IPS-15b (cell line): ENCODE results near the gene TTC31.

ENCODE experiments used
- H3K27me3 ChIP-seq: one replicate; pipeline ENCODE4 v1.6.1; 2013; ENCODE audit warnings: low read length; ENCODE audit not compliant: control insufficient read depth, insufficient read depth
- H3K36me3 ChIP-seq: one replicate; pipeline ENCODE4 v1.6.1; 2013; ENCODE audit warnings: low read length; ENCODE audit not compliant: control insufficient read depth, insufficient read depth
- H3K4me1 ChIP-seq: one replicate; pipeline ENCODE4 v1.6.1; 2013; ENCODE audit warnings: mild to moderate bottlenecking, low read length; ENCODE audit not compliant: control insufficient read depth, insufficient read depth
- H3K4me3 ChIP-seq: one replicate; pipeline ENCODE4 v1.5.1; 2013; ENCODE audit warnings: low read depth, low read length
- H3K9ac ChIP-seq: one replicate; pipeline ENCODE4 v1.6.1; 2013; ENCODE audit warnings: low read depth, mild to moderate bottlenecking, low read length
- H3K9me3 ChIP-seq: one replicate; pipeline ENCODE4 v1.6.1; 2013; ENCODE audit warnings: mild to moderate bottlenecking, low read length; ENCODE audit not compliant: control insufficient read depth, insufficient read depth

Gene TTC31

DNA sequence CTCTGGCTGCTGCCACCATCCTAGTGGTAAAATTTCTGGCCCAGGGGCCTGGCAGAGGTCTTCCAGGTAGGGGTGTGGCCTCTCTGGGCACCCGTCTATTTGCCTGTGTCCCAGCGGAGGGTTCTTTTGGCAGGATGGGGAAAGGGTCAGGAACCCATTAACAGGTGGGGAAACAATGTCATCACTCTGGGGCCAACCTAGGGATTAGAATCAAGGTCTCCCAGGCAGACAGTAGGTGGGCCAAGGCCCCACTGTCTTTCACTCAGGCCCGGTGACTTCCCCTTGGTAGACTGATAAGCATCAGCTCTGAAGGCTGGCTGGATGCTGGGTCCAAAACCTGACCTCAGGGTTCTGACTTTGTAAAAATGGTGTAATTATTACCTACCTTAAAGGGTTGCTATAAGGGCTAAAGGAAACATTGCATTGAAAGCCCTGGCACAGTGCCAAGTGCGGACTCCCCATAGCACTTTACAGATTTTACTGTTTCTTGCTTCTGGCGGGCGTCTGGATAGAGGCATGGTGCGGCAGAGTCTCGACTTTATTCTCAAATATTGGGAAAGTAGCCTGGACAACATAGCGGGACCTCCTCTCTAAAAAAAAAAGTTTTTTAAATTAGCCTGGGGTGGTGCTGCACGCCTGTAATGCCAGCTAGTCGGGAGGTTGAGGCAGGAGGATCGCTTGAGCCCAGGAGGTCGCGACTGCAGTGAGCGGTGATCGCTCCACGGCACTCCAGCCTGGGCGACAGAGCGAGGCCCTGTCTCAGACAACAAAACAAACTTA, 14.3 kb downstream of the TTC31 start:
- Histone ChIP-seq H3K27me3 (peaks cover 72% of the 10 kb centered on the region), H3K4me1 (no peaks in the 10 kb centered on the region), H3K36me3 (peaks cover 15% of the 10 kb centered on the region), H3K9me3 (no peaks in the 10 kb centered on the region), H3K9ac (no peak overlapping the region), H3K4me3 (peak overlapping the region; percentile 45)

- Histone ChIP-seq H3K4me3 (peak overlapping the region; percentile 45), H3K9me3 (no peaks in the 10 kb centered on the region), H3K9ac (no peak overlapping the region), H3K36me3 (peaks cover 12% of the 10 kb centered on the region), H3K27me3 (peaks cover 80% of the 10 kb centered on the region), H3K4me1 (no peaks in the 10 kb centered on the region)
Measured at GRCh38 chr2:74497777-74498499, 15.1 kb downstream of the TTC31 start.

DNA sequence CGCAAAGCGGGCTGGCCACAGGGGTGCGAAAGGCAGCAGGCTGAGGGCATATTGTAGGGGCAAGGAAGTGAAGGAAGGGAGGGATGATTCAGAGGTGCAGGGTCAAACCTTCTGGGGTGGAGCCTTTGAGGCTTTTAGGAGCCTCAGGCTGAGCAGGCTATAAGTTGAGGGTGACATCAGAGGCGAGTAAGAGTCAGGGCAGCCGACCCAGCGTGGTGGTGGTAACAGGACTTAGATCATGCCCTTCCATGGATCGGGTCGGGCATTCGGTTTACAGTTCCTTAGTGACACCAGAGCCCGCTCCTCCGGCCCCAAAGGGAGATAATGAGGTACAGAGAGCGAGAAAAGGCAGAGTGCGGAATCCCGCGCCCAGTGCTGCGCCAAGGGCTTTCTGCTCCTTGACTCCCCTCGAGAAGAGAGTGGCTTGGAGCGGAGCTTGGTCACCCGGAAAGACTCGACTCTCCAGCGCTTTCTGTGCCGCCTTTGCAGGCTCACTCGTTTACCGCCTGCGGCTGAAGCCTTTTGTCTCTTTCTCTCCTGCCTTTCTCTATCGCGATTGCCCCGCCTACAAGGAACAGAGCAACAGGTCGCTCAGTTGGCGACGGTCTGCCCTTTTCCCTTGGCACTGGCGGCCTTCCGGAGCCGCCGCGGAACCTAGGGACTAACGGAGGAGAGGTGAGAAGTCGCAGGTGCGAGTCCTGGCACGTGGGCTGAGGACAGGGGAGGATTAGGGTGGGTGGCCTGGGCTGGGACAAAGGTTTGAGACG, 15.8 kb downstream of the TTC31 start:
- Histone ChIP-seq H3K9ac (no peak overlapping the region), H3K9me3 (no peaks in the 10 kb centered on the region), H3K4me3 (peak overlapping the region; percentile 45), H3K27me3 (peaks cover 87% of the 10 kb centered on the region), H3K36me3 (peaks cover 5% of the 10 kb centered on the region), H3K4me1 (no peaks in the 10 kb centered on the region)

DNA sequence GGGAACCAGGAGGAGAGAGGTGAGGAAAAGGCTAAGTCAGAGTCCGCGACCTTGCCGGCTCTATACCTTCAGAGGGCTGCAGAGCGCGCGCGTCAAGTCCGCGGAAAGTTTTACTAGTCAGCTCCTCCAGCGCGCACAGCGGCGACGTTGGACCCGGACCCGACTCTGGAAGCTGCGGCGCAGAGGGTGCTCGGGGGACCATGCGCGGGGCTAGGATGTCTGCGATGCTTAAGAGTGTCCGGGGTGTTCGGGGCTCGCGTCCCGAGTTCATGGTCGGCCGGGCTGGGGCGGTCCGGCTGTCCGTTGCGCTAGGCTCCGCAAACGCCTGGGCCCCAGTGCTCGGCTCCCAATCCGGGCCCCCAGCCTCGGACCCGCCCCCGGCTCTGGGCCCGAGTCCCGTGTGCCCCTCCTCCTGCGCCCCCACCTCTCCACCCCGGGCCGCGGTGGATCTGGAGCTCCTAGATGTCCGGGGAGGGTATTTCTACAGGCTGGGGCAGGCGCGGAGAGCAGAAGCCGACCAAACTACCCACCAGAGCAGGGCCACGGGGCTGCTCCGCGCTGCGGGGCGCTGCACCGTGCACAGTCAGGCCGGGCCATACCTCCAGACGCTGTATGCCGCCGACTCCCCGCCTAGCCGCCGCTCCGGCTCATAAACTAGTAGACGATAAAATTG, 16.5 kb downstream of the TTC31 start, which contains the start of gene LBX2:
Gene LBX2 (minus strand): TSS at position 337 of the 673 bp plus-strand sequence. CDS start 66 bp downstream, at position 271.
- Histone ChIP-seq H3K4me1 (no peaks in the 10 kb centered on the region), H3K4me3 (peak within 1 kb of the TSS; percentile 45), H3K36me3 (no peaks in the 10 kb centered on the region), H3K9me3 (no peaks in the 10 kb centered on the region), H3K9ac (no peak within 1 kb of the TSS), H3K27me3 (peaks cover 94% of the 10 kb centered on the region)

GRCh38 chr2:74499940-74500577, 17.2 kb downstream of the TTC31 start:
- Histone ChIP-seq H3K9me3 (no peaks in the 10 kb centered on the region), H3K27me3 (peaks cover 100% of the 10 kb centered on the region), H3K36me3 (no peaks in the 10 kb centered on the region), H3K4me3 (peak overlapping the region; percentile 41), H3K9ac (no peak overlapping the region), H3K4me1 (no peaks in the 10 kb centered on the region)

GRCh38 chr2:74500578-74500946, 17.7 kb downstream of the TTC31 start:
- H3K9ac ChIP-seq, result no peak overlapping the region

GRCh38 chr2:74501335-74502071, 18.6 kb downstream of the TTC31 start:
- Histone ChIP-seq H3K27me3 (peaks cover 95% of the 10 kb centered on the region), H3K4me3 (peak overlapping the region; percentile 48), H3K36me3 (peaks cover 4% of the 10 kb centered on the region), H3K9ac (no peak overlapping the region), H3K9me3 (no peaks in the 10 kb centered on the region), H3K4me1 (peaks cover under 1% of the 10 kb centered on the region)

More at GRCh38 chr2:74500578-74500946, 17.7 kb downstream of the TTC31 start:
- H3K9me3 ChIP-seq, result no peaks in the 10 kb centered on the region
- H3K36me3 ChIP-seq, result peaks cover 4% of the 10 kb centered on the region
- H3K27me3 ChIP-seq, result peaks cover 100% of the 10 kb centered on the region
- peak overlapping the region; percentile 41 for H3K4me3 ChIP-seq
- no peaks in the 10 kb centered on the region for H3K4me1 ChIP-seq

GRCh38 chr2:74502147-74502719, 19.4 kb downstream of the TTC31 start:
- no peak overlapping the region for H3K9ac ChIP-seq
- H3K4me1 ChIP-seq, result peaks cover 3% of the 10 kb centered on the region
- H3K4me3 ChIP-seq, result peak overlapping the region; percentile 48

GRCh38 chr2:74502720-74503505, 20.0 kb downstream of the TTC31 start:
- Histone ChIP-seq H3K9ac (peak overlapping the region; percentile 60), H3K4me3 (peak overlapping the region; percentile 48), H3K27me3 (peaks cover 84% of the 10 kb centered on the region), H3K36me3 (peaks cover 4% of the 10 kb centered on the region), H3K4me1 (peaks cover 3% of the 10 kb centered on the region), H3K9me3 (no peaks in the 10 kb centered on the region)

More at GRCh38 chr2:74502147-74502719, 19.4 kb downstream of the TTC31 start:
- peaks cover 4% of the 10 kb centered on the region for H3K36me3 ChIP-seq
- peaks cover 91% of the 10 kb centered on the region for H3K27me3 ChIP-seq
- H3K9me3 ChIP-seq, result no peaks in the 10 kb centered on the region
